NB4 (cell line): ENCODE measurements around the gene KIAA1671.

Experiments
- DNase-seq: peaks from one replicate; pipeline ENCODE4 v3.0.0; 2010; ENCODE audit warnings: low read depth
- H3K4me3 ChIP-seq: one replicate; pipeline ENCODE4 v1.5.1; 2011; ENCODE audit warnings: mild to moderate bottlenecking, low read depth, low read length, moderate library complexity
- MYC ChIP-seq: IDR thresholded peaks from 2 replicates; pipeline ENCODE4 v1.6.1; 2011; ENCODE audit warnings: low read depth, low read length
- POLR2A ChIP-seq: IDR thresholded peaks from 2 replicates; pipeline ENCODE4 v1.6.1; 2011; ENCODE audit warnings: mild to moderate bottlenecking; ENCODE audit not compliant: insufficient read length; ENCODE audit errors: extremely low read depth
- TF ChIP-seq, protein P1 (sequence below): IDR thresholded peaks from one replicate; pipeline ENCODE4 v1.5.1; 2012; ENCODE audit warnings: low read depth, low read length
- TF ChIP-seq, protein P2 (sequence below): IDR thresholded peaks from 2 replicates; pipeline ENCODE4 v1.6.1; 2011; ENCODE audit warnings: low read depth, low read length

The KIAA1671 gene

DNA sequence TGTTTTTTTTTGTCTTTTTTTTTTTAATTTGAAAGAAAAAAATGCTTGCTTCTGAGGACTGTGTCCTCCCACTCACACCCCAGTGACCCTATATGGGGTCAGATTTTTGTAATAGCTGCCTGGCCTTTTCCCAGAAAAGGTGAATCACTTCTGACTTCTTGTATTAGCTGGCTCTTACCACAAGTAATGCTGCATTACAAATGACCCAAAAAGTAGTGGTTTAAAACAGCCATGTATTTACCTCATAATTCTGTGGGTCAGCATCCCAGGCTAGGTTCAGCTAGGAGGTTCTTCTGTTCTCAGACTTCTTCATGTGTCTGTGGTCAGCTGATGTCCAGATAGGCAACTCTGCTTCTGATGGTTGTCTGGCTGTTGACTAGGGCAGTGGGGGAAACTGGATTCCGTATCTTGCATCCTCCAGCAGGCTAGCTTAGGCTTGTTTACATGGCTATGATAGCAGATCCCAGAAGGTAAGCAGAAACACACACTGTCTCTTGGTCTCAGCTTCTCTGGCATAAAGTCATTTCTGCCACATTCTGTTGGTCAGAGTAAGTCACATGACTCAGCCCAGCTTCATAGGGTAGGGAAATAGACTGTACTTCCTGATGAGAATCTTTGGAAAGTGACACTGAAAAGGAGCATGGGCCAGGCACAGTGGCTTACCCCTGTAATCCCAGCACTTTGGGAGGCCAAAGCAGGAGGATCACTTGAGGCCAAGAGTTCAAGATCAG lies 25.5 kb upstream of the KIAA1671 start:
- TF ChIP-seq, protein P1, sequence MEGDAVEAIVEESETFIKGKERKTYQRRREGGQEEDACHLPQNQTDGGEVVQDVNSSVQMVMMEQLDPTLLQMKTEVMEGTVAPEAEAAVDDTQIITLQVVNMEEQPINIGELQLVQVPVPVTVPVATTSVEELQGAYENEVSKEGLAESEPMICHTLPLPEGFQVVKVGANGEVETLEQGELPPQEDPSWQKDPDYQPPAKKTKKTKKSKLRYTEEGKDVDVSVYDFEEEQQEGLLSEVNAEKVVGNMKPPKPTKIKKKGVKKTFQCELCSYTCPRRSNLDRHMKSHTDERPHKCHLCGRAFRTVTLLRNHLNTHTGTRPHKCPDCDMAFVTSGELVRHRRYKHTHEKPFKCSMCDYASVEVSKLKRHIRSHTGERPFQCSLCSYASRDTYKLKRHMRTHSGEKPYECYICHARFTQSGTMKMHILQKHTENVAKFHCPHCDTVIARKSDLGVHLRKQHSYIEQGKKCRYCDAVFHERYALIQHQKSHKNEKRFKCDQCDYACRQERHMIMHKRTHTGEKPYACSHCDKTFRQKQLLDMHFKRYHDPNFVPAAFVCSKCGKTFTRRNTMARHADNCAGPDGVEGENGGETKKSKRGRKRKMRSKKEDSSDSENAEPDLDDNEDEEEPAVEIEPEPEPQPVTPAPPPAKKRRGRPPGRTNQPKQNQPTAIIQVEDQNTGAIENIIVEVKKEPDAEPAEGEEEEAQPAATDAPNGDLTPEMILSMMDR, result no peak
- DNase-seq, result no peak
- no peak overlapping the region for H3K4me3 ChIP-seq

DNA sequence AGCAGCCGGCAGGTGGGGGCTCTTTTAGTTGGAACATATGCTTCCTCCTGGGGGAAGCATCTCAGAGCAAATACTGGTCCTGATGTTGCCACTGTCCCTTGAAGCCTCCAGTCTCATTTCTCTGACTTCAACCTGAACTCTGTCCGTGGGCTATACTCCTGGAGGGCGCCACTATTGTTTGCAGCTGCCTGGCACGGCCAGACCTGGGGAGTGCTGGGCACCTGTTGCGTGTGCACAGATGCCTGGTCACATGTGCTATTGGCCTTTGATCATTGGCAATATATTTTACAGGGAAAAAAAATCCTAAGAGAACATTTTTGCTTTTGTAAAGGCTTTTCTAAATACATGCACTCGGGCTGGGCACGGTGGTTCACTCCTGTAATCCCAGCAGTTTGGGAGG lies 24.2 kb upstream of the KIAA1671 start:
- no peak for DNase-seq
- H3K4me3 ChIP-seq, result no peak overlapping the region
- TF ChIP-seq, protein P2, sequence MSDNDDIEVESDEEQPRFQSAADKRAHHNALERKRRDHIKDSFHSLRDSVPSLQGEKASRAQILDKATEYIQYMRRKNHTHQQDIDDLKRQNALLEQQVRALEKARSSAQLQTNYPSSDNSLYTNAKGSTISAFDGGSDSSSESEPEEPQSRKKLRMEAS, result no peak
- TF ChIP-seq, protein P1, result no peak
- TF ChIP-seq MYC, result no peak
- no peak for TF ChIP-seq POLR2A

DNA sequence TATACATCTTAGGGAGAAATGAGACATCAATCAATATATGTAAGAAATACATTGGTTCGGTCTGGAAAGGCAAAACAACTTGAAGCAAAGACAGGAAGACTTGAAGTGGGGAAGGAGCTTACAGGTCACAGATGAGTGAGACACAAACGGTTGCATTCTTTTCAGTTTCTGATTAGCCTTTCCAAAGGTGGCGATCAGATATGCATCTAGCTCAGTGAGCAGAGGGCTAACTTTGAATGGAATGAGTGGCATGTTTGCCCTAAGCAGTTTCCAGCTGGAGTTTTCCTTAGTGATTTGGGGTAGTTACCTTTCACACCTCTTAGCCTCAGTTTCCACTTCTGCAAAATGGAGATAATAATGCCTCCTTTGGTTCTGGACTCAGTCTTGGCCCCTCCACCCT lies 21.8 kb upstream of the KIAA1671 start:
- H3K4me3 ChIP-seq, result no peak overlapping the region
- DNase-seq, result no peak
- TF ChIP-seq, protein P1, result no peak
- TF ChIP-seq POLR2A (no peak), MYC (no peak)
- TF ChIP-seq, protein P2, result no peak

DNA sequence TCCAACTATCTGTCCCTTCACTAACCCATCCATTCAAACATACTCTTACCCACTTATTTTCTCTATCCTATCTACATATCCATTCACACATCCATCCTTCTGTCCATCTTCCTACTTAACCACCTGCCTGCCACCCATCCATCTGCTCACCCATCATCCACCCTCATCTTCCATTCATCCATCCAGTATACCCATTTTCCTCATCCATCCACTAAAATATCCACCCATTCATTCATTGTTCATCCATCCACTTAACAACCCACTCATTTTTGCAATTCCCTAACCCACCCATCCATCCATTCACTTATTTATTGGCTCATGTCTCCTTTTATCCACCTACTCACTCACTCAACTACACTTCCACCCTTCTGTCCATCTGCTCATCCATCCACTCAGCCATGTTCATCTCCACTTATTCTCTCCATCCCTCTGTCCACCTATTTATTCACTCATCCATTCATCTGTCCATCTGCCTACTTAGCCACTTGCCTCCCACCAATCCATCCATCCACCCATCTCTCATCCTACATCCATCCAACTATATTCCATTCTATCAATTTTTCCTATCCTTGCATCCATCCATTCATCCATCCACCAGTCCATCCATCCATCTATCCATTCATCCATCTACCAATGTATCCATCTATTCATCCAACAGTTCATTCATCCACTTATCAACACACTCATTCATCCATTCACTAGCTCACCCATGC lies 16.6 kb upstream of the KIAA1671 start:
- DNase-seq, result no peak
- no peak overlapping the region for H3K4me3 ChIP-seq
- TF ChIP-seq, protein P2, result no peak
- TF ChIP-seq, protein P1, result no peak
- no peak for TF ChIP-seq MYC
- TF ChIP-seq POLR2A, result no peak

DNA sequence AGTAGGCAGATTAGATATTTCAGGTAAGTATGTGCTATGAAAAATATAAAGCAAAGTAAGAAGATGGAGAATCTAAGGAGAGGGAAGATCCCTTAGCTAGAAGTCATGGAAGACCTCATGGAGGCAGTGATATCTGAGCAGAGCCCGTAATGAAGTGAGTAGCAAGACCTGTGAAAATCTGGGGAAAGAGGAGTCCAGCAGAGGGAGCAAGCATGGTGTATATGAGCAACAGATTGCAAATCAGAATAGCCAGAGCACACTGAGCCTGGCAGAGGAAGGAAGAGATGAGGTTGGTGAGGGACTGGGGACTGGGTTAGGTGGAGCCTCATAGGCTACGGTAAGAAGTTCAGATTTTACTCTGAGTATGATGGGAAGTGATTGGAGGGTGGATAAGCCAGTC lies 15.4 kb upstream of the KIAA1671 start:
- peak; percentile 48 for DNase-seq
- TF ChIP-seq MYC (no peak), POLR2A (no peak)
- TF ChIP-seq, protein P1, result peak; percentile 56
- no peak overlapping the region for H3K4me3 ChIP-seq

DNA sequence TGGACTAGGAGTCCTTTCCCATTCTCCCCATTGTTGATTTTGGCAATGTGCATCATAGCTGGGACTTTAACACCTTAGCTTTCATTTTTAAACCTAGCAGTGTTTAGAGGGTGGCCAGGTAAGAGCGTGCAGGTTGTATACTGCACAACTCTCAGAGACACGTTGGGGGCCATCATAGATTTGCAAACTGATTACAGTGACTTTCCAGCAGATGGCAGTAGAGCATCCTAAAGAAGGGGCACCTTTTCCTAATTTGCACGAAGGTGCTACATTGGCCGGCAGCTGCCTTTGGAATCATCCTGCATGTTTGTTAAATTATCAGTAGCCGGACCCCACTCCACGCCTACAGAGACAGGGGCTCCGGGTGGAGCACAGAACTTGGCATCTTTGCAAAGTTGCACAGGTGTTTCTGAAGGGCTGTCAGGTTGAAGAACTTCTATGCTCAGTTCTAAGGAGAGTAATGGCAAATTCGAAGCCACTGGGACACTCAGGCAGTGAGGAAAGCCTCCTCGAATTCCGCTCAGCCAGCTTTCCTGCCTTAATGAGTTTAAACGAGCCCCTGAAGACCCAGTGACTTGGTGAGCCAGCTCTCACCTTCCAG lies 13.7 kb upstream of the KIAA1671 start:
- peak; percentile 60 for DNase-seq
- TF ChIP-seq POLR2A (no peak), MYC (no peak)
- TF ChIP-seq, protein P2, result no peak
- TF ChIP-seq, protein P1, result peak; percentile 71
- no peak overlapping the region for H3K4me3 ChIP-seq
